CD8-positive, alpha-beta memory T cell (primary cell): ENCODE data around the gene ABCC6. TPM values are rescaled to one million over a fixed set of nuclear protein-coding genes. Genes with fewer than 3 reads are reported as not detected.
"Not testable (repeated sequence)": the region's sequence is repeated elsewhere in the genome, so short reads cannot be mapped to it uniquely, and the experiment has no call there.

Source experiments
- CTCF ChIA-PET: fragments of 350-600 bp; sonication (Branson Sonifier 250); formaldehyde crosslinking; loops from one replicate; lab custom pipeline; 2021; ENCODE audit warnings: antibody characterized with exemption; lab: Charles Lee
- POLR2A ChIA-PET: fragments of 350-600 bp; sonication (Branson Sonifier 250); formaldehyde crosslinking; loops from one replicate; lab custom pipeline; 2021; ENCODE audit warnings: antibody characterized with exemption; lab: Charles Lee
- DNase-seq, 5 donors: peaks; one replicate each; pipeline versions ENCODE4 v3.0.0 to v3.0.0-alpha.2; 2020 to 2022; ENCODE audit warnings: mixed read lengths in 1 of 5
- H3K27ac ChIP-seq: one replicate; pipeline ENCODE4 v1.7.0; 2013; ENCODE audit warnings: low read depth, mild to moderate bottlenecking, low read length, moderate library complexity
- H3K27me3 ChIP-seq: 2 replicates; pipeline ENCODE4 v1.7.0; 2013; ENCODE audit warnings: low read length, mild to moderate bottlenecking; ENCODE audit not compliant: insufficient read depth, poor library complexity, severe bottlenecking
- H3K36me3 ChIP-seq: 2 replicates; pipeline ENCODE4 v1.7.0; 2013; ENCODE audit warnings: mild to moderate bottlenecking, low read length, moderate library complexity; ENCODE audit not compliant: insufficient read depth
- H3K4me1 ChIP-seq: 2 replicates; pipeline ENCODE4 v1.7.0; 2013; ENCODE audit warnings: mild to moderate bottlenecking, low read length, moderate library complexity; ENCODE audit not compliant: insufficient read depth
- H3K4me3 ChIP-seq: 2 replicates; pipeline ENCODE4 v1.7.0; 2013; ENCODE audit warnings: mild to moderate bottlenecking, low read length
- H3K9me3 ChIP-seq: 2 replicates; pipeline ENCODE4 v1.7.0; 2013; ENCODE audit warnings: mild to moderate bottlenecking, low read length
- H3K27ac Mint-ChIP-seq, 8 donors: one replicate each; pipeline ENCODE4 v1.8.0; 2020 to 2021; ENCODE audit warnings: mixed read lengths in 8 of 8, mild to moderate bottlenecking in 6 of 8, inconsistent platforms in 3 of 8, moderate library complexity in 3 of 8
- H3K27me3 Mint-ChIP-seq, 2 donors: one replicate each; pipeline ENCODE4 v1.8.0; 2020 to 2021; ENCODE audit warnings: mixed read lengths in 2 of 2, mild to moderate bottlenecking in 1 of 2, moderate library complexity in 1 of 2
- H3K36me3 Mint-ChIP-seq, 3 donors: one replicate each; pipeline ENCODE4 v1.8.0; 2020 to 2021; ENCODE audit warnings: mixed read lengths in 3 of 3, inconsistent platforms in 1 of 3, mild to moderate bottlenecking in 1 of 3
- H3K4me1 Mint-ChIP-seq, 3 donors: one replicate each; pipeline ENCODE4 v1.8.0; 2020 to 2021; ENCODE audit warnings: mixed read lengths in 3 of 3, inconsistent platforms in 1 of 3, mild to moderate bottlenecking in 1 of 3
- H3K4me3 Mint-ChIP-seq, 7 donors: one replicate each; pipeline ENCODE4 v1.8.0; 2020 to 2021; ENCODE audit warnings: mixed read lengths in 7 of 7, mild to moderate bottlenecking in 6 of 7, moderate library complexity in 4 of 7, inconsistent platforms in 2 of 7
- H3K9me3 Mint-ChIP-seq, 5 donors: one replicate each; pipeline ENCODE4 v1.8.0; 2020 to 2022; ENCODE audit warnings: mixed read lengths in 5 of 5, mild to moderate bottlenecking in 3 of 5, moderate library complexity in 2 of 5, inconsistent platforms in 1 of 5
- polyA plus RNA-seq: library from polyadenylated mRNA; unstranded; fragments of 300-500 nt; fragmentation: Illumina TruSeq; gene quantifications from one replicate; pipeline ENCODE4 v1.2.3, GENCODE V29; 2021
- total RNA-seq, 2 experiments: library from RNA; stranded (reverse); gene quantifications; one replicate each; pipeline ENCODE4 v1.2.3, GENCODE V29; 2021

The ABCC6 gene
- total and polyA plus RNA-seq, 3 experiments from 2014 or later, result 0.18 TPM; not detected in 2

DNA sequence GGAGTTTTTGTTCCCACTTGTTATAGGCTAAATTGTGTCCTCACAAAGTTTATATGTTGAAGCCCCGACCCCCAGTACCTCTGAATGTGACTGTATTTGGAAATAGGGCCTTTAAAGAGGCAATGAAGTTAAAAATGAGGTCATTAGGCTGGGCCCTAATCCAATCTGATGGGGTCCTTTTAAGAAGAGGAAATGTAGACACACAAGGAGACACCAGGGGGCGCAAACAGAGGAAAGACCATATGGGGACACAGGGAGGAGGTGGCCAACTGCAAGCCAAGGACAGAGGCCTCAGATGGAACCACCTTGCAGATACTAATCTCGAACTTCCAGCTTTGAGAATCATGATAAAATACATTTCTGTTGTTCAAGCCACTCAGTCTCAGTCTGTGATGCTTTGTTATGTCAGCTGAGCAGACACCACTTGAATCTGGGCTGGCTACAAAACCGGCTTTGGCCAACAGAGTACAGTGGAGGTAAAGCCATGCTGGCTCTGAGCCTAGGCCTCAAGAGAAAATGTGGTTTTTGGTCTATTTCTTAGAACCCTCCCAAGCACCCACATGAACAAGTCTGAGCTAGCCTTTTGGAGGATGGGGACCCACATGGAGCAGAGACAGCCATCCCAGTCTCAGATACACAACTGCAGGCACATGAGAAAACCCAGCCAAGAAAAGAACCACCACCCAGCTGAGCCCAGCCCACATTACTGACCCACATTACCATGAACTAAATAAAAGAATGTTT, 20.7 kb downstream of the ABCC6 start:
- H3K9me3 Mint-ChIP-seq, H3K9me3 ChIP-seq, H3K36me3 Mint-ChIP-seq, H3K27ac Mint-ChIP-seq, H3K4me1 Mint-ChIP-seq, POLR2A ChIA-PET, H3K27me3 ChIP-seq, H3K4me3 Mint-ChIP-seq, H3K4me1 ChIP-seq, H3K27me3 Mint-ChIP-seq, H3K36me3 ChIP-seq, H3K4me3 ChIP-seq, H3K27ac ChIP-seq, CTCF ChIA-PET: not testable (repeated sequence)
- peak in 2 of 5 donors; percentile 8 to 10 for DNase-seq

DNA sequence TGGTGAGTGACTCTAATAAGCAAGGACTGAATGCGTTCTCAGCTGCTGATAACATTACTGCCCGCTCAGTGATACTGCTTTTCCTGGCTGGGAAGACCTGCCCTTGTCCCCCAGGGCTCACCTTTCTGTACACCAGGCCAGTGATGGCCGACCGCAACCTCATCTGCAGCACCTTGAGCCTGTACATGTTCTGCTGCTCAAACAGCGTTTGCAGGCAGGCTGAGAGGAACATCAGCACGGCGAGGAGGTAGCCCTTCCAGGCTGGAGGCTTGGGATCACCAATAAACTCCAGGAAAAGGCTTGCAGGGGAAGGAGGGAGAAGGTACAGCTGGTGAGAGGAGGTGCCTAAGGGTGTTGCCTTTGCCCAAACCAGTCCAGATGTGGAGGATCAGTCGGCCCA, 21.4 kb downstream of the ABCC6 start:
- H3K36me3 ChIP-seq, H3K4me1 Mint-ChIP-seq, H3K27ac ChIP-seq, H3K9me3 Mint-ChIP-seq, DNase-seq, H3K4me3 Mint-ChIP-seq, H3K9me3 ChIP-seq, CTCF ChIA-PET, H3K4me3 ChIP-seq, H3K4me1 ChIP-seq, H3K27ac Mint-ChIP-seq, H3K27me3 Mint-ChIP-seq, H3K27me3 ChIP-seq, H3K36me3 Mint-ChIP-seq, POLR2A ChIA-PET: not testable (repeated sequence)

DNA sequence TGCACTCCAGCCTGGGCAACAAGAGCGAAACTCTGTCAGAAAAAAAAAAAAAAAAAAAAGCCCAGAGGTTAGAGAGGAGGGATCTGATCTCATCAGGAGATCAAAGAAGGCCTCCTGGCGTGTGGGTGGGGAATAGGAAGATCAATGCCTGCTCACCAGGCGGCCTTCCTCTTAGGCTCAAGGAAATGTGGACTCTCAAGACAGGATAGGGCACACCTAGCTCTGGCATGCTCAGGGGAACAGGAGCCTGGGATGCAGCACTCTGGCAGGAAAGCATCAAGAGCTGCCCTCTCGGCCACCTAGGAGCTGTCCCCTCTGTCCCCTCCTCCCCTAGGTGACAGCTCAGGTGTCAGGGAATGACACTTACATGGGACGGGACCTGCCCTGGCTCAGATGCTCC, 22.9 kb downstream of the ABCC6 start:
- H3K4me3 ChIP-seq, H3K36me3 Mint-ChIP-seq, H3K4me3 Mint-ChIP-seq, POLR2A ChIA-PET, H3K27me3 Mint-ChIP-seq, H3K9me3 Mint-ChIP-seq, H3K4me1 Mint-ChIP-seq, H3K9me3 ChIP-seq, H3K36me3 ChIP-seq, DNase-seq, H3K27ac ChIP-seq, H3K4me1 ChIP-seq, H3K27me3 ChIP-seq, H3K27ac Mint-ChIP-seq, CTCF ChIA-PET: not testable (repeated sequence)

DNA sequence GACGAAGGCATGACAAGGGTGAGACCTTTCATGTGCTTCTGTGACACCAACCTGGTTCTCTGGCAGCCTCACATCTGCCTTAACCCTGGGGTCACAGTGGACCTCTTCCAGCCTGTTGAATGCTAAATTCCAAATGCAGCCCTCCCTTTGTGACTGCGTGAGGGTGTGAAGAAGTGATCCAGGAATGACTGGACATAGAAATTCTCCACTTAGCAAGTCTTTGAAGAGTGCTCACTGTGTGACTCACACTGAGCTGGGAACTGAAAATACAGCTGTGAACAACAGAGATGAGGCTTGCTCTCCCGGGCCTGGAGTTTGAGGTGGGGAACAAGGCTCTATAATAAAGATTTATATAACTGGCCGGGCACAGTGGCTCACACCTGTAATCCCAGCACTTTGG, 23.9 kb downstream of the ABCC6 start:
- H3K9me3 ChIP-seq, H3K36me3 Mint-ChIP-seq, H3K27ac Mint-ChIP-seq, H3K27ac ChIP-seq, POLR2A ChIA-PET, CTCF ChIA-PET, H3K36me3 ChIP-seq, DNase-seq, H3K9me3 Mint-ChIP-seq, H3K27me3 ChIP-seq, H3K4me3 ChIP-seq, H3K4me1 ChIP-seq, H3K4me1 Mint-ChIP-seq, H3K4me3 Mint-ChIP-seq: not testable (repeated sequence)
- H3K27me3 Mint-ChIP-seq, result peaks cover 11 to 14% of the 10 kb centered on the region in 2 donors

DNA sequence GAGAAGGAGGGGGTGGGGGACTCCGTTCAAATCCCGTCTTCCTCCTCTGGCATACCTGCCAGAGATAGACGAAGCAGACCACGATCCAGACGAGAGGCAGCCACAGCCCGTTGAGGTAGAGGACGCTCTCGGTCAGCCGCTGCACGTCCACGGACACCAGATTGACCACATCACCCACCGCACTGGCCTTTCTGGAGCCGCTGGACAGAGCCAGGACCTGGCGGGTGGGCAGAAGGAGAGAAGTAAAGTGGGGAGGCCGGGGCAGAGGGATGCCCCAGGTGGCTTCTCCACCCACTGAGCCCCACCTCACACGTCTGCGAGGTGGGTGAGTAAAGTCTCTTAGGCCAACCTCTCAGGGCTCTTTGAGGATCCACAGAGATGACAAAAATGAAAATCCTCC, 25.3 kb downstream of the ABCC6 start:
- H3K4me1 Mint-ChIP-seq, result no peaks in the 10 kb centered on the region
- H3K27me3 ChIP-seq, result no peaks in the 10 kb centered on the region
- peaks cover 11 to 17% of the 10 kb centered on the region in 2 donors for H3K27me3 Mint-ChIP-seq
- no peak overlapping the region for H3K27ac ChIP-seq
- H3K4me1 ChIP-seq, result no peaks in the 10 kb centered on the region
- H3K36me3 Mint-ChIP-seq, result no peaks in the 10 kb centered on the region
- no peak overlapping the region for H3K4me3 Mint-ChIP-seq
- no peak overlapping the region for H3K4me3 ChIP-seq
- no peak for DNase-seq
- H3K36me3 ChIP-seq, result no peaks in the 10 kb centered on the region
- POLR2A ChIA-PET, result no interaction called here
- no peaks in the 10 kb centered on the region for H3K9me3 Mint-ChIP-seq
- CTCF ChIA-PET, result no interaction called here
- no peaks in the 10 kb centered on the region for H3K9me3 ChIP-seq
- H3K27ac Mint-ChIP-seq, result no peak overlapping the region

DNA sequence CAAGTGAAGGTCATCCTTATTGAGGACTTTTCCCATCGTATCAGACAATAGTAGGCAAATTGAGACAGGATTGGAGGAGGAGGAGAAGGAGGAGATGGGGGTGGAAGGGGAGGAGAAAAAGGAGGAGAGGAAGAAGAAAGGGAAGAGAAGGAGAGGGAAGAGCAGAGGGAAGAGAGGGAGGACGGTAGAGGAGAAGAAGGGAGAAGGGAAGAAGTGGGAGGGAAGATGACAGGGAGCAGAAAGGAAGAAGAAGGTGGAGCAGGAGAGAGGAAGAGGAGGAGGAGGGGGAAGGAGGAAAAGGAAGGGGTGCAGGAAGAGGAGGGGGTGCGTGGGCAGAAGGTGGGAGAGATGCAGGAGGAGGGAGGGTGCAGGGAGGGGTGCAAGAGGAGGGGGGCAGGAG, 26.0 kb downstream of the ABCC6 start:
- no peak overlapping the region for H3K4me3 Mint-ChIP-seq
- POLR2A ChIA-PET, result no interaction called here
- no peaks in the 10 kb centered on the region for H3K9me3 Mint-ChIP-seq
- peaks cover 11 to 23% of the 10 kb centered on the region in 2 donors for H3K27me3 Mint-ChIP-seq
- no peaks in the 10 kb centered on the region for H3K27me3 ChIP-seq
- H3K4me3 ChIP-seq, result no peak overlapping the region
- no peaks in the 10 kb centered on the region for H3K9me3 ChIP-seq
- H3K36me3 Mint-ChIP-seq, result no peaks in the 10 kb centered on the region
- CTCF ChIA-PET, result no interaction called here
- no peaks in the 10 kb centered on the region for H3K36me3 ChIP-seq
- H3K27ac Mint-ChIP-seq, result no peak overlapping the region
- DNase-seq, result no peak
- no peaks in the 10 kb centered on the region for H3K4me1 ChIP-seq
- no peaks in the 10 kb centered on the region for H3K4me1 Mint-ChIP-seq
- no peak overlapping the region for H3K27ac ChIP-seq

DNA sequence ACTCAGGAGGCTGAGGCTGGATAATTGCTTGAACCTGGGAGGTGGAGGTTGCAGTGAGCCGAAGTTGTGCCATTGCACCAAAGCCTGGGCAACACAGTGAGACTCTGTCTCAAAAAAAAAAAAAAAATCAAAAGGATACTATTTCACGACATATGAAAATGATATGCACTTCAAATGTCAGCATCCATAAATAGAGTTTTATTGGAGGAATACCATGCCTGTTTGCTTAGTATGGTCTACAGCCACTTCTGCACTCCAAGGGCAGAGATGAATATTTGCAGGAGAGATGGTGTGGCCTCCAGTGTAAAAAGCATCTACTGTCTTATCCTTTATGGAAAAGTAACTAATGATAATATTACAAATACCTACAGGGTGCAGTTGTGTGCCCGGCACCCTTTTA, 27.2 kb downstream of the ABCC6 start:
- Mint-ChIP-seq H3K4me3 (no peak overlapping the region), H3K9me3 (no peaks in the 10 kb centered on the region), H3K27ac (no peak overlapping the region), H3K27me3 (peaks cover 14 to 30% of the 10 kb centered on the region in 2 donors), H3K4me1 (no peaks in the 10 kb centered on the region), H3K36me3 (no peaks in the 10 kb centered on the region)
- CTCF ChIA-PET, result no interaction called here
- POLR2A ChIA-PET, result no interaction called here
- no peak overlapping the region for H3K27ac ChIP-seq
- no peak overlapping the region for H3K4me3 ChIP-seq
- H3K9me3 ChIP-seq, result no peaks in the 10 kb centered on the region
- DNase-seq, result no peak
- peaks cover 3% of the 10 kb centered on the region for H3K27me3 ChIP-seq
- no peaks in the 10 kb centered on the region for H3K36me3 ChIP-seq
- no peaks in the 10 kb centered on the region for H3K4me1 ChIP-seq

DNA sequence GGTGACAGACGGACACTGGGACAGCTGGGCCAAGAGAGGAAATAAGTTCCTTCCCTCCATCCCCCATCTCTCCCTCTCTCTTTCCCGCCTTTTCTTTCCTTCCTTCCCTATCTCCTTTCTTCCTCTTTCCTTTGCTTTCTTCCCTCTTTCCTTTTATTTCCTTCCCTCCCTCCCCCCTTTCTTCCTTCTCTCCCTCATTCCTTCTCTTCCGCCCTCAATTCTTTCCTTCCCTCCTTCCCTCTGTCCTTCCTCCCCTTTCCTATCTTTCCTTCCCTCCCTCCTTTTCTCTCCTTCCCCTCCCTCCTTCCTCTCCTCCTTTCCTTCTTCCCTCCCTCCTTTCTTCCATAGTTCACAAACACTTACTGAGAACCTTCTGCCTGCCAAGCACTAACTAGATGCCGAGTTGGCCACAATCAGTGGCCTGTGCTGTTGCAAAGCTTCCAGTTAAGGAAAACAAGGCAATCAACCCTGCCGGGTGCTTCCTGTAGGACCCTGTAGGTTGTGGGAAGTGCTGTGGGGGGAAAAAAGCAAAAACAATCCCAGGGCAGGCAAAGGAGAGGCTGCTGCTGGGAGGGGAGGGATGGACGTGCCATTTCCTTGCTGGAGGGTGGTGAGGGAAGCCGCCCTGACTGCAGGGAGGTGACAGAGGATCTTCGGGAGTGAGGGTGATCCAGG, 31.7 kb downstream of the ABCC6 start:
- no peak overlapping the region for H3K4me3 ChIP-seq
- peaks cover 13 to 38% of the 10 kb centered on the region in 2 donors for H3K27me3 Mint-ChIP-seq
- no peak overlapping the region for H3K4me3 Mint-ChIP-seq
- H3K36me3 ChIP-seq, result no peaks in the 10 kb centered on the region
- ChIA-PET POLR2A (no interaction called here), CTCF (no interaction called here)
- H3K4me1 ChIP-seq, result no peaks in the 10 kb centered on the region
- H3K27ac Mint-ChIP-seq, result peak overlapping the region in 1 of 8 donors; percentile 30
- H3K9me3 Mint-ChIP-seq, result no peaks in the 10 kb centered on the region
- H3K4me1 Mint-ChIP-seq, result no peaks in the 10 kb centered on the region
- DNase-seq, result no peak
- H3K27me3 ChIP-seq, result peaks cover 3% of the 10 kb centered on the region
- H3K36me3 Mint-ChIP-seq, result no peaks in the 10 kb centered on the region
- no peaks in the 10 kb centered on the region for H3K9me3 ChIP-seq
- H3K27ac ChIP-seq, result no peak overlapping the region
